HepG2 (cell line): ENCODE results near the gene GRM5. TPM values are rescaled to one million over a fixed set of nuclear protein-coding genes. Genes with fewer than 3 reads are reported as not detected.

Experiments
- ATAC-seq: fragments of 200-7000 bp; cut with Tn5 transposase; 3 replicates; pipeline ENCODE4 v1.9.1; 2020; ENCODE audit warnings: mild to moderate bottlenecking, moderate library complexity
- BruUV-seq: library from RNA; stranded (reverse); fragments of 400-500 nt; replicated peaks from 2 replicates; lab custom pipeline; 2021; lab: Mats Ljungman, UMichigan
- CTCF ChIA-PET: fragments of 300-600 bp; formaldehyde crosslinking; extraction: SDS; loops from one replicate; lab custom pipeline; 2021; ENCODE audit warnings: low total read pairs, inconsistent platforms, low intra/inter-chr PET ratio; lab: Yijun Ruan, JAX
- POLR2A ChIA-PET: fragments of 350-600 bp; sonication (Branson Sonifier 250); formaldehyde crosslinking; loops from one replicate; lab custom pipeline; 2020; ENCODE audit warnings: antibody characterized with exemption, inconsistent platforms; lab: Yijun Ruan, JAX
- DNase-seq: peaks from one replicate; pipeline ENCODE4 v3.0.0-alpha.2; 2015; ENCODE audit warnings: low spot score
- FAIRE-seq: peaks from 3 replicates; lab custom pipeline; 2011; peaks lifted over from hg19 to GRCh38; lab: Jason Lieb, UNC
- H2AFZ ChIP-seq: one replicate; pipeline ENCODE4 v1.6.1; 2011; ENCODE audit warnings: low read length, inconsistent platforms
- H3K27ac ChIP-seq: fragments of 300-600 bp; 3 replicates; pipeline ENCODE4 v1.8.0; 2011; ENCODE audit warnings: mixed run types, mild to moderate bottlenecking, mixed read lengths, low read length, inconsistent platforms; ENCODE audit not compliant: insufficient read depth; ENCODE audit errors: extremely low read length
- H3K27me3 ChIP-seq, 2 experiments: fragments of 200-600 bp in 1 of 2; 2 replicates in 1 of 2; 3 replicates in 1 of 2; pipeline versions ENCODE4 v1.6.0 to v1.8.0; 2011; ENCODE audit warnings: low read length in 2 of 2, mild to moderate bottlenecking in 2 of 2, moderate library complexity in 2 of 2, inconsistent platforms in 1 of 2; ENCODE audit not compliant: insufficient read depth in 2 of 2, control insufficient read depth in 1 of 2
- H3K36me3 ChIP-seq, 2 experiments: fragments of 200-600 bp in 1 of 2; replicated peaks in 1 of 2; 2 replicates in 1 of 2; 3 replicates in 1 of 2; pipeline versions ENCODE4 v1.5.1 to v1.8.0; 2011; ENCODE audit warnings: low read length in 2 of 2, inconsistent platforms in 1 of 2; ENCODE audit not compliant: insufficient read depth in 2 of 2, control insufficient read depth in 1 of 2
- H3K4me1 ChIP-seq: 2 replicates; pipeline ENCODE4 v1.5.1; 2012; ENCODE audit warnings: low read length, inconsistent platforms; ENCODE audit not compliant: insufficient read depth
- H3K4me2 ChIP-seq: 2 replicates; pipeline ENCODE4 v1.6.0; 2011; ENCODE audit warnings: low read depth, low read length, inconsistent platforms
- H3K4me3 ChIP-seq, 3 experiments: fragments of 200-600 bp in 1 of 3; sonication (generic), shearing (Covaris generic) in 1 of 3; replicated peaks in 1 of 3; 2 replicates each; pipeline ENCODE4 v1.5.1; 2011 to 2016; ENCODE audit warnings: low read length in 3 of 3, inconsistent platforms in 2 of 3, low read depth in 2 of 3, mild to moderate bottlenecking in 2 of 3, control low read depth in 1 of 3, mixed read lengths in 1 of 3; ENCODE audit not compliant: insufficient read depth in 1 of 3
- H3K79me2 ChIP-seq: one replicate; pipeline ENCODE4 v1.6.1; 2011; ENCODE audit warnings: low read length, inconsistent platforms; ENCODE audit not compliant: insufficient read depth
- H3K9ac ChIP-seq: 2 replicates; pipeline ENCODE4 v1.6.0; 2011; ENCODE audit warnings: mild to moderate bottlenecking, low read depth, low read length, inconsistent platforms; ENCODE audit not compliant: insufficient read depth
- H3K9me3 ChIP-seq: 2 replicates; pipeline ENCODE4 v1.5.1; 2012; ENCODE audit warnings: mild to moderate bottlenecking, low read length
- H4K20me1 ChIP-seq: 2 replicates; pipeline ENCODE4 v1.6.0; 2011; ENCODE audit warnings: inconsistent platforms, mild to moderate bottlenecking, low read length, moderate library complexity; ENCODE audit not compliant: insufficient read depth
- BRCA1 ChIP-seq: sonication (generic); formaldehyde crosslinking; IDR thresholded peaks from 2 replicates; pipeline ENCODE4 v1.4.0; 2020; ENCODE audit warnings: missing genetic modification reagents
- CREM ChIP-seq, 2 experiments: sonication (generic) in 1 of 2; formaldehyde crosslinking in 1 of 2; IDR thresholded peaks; 2 replicates each; pipeline versions ENCODE4 v1.4.0 to v1.6.1; 2016 to 2020; ENCODE audit warnings: antibody characterized with exemption in 1 of 2, mild to moderate bottlenecking in 1 of 2, missing genetic modification reagents in 1 of 2
- DDIT3 ChIP-seq: sonication (generic); formaldehyde crosslinking; IDR thresholded peaks from 2 replicates; pipeline ENCODE4 v1.4.0; 2020; ENCODE audit warnings: mild to moderate bottlenecking, missing genetic modification reagents
- FOXC1 ChIP-seq: sonication (generic); formaldehyde crosslinking; IDR thresholded peaks from 2 replicates; pipeline ENCODE4 v1.8.0; 2022; ENCODE audit warnings: mild to moderate bottlenecking, missing genetic modification reagents, borderline replicate concordance
- GMEB1 ChIP-seq: sonication (generic); formaldehyde crosslinking; IDR thresholded peaks from 2 replicates; pipeline ENCODE4 v1.5.1; 2020; ENCODE audit warnings: missing genetic modification reagents, mild to moderate bottlenecking, borderline replicate concordance
- GTF2F1 ChIP-seq: fragments of 150-350 bp; IDR thresholded peaks from 2 replicates; pipeline ENCODE4 v1.6.1; 2014; ENCODE audit warnings: low read length
- HMG20B ChIP-seq: conservative IDR thresholded peaks from 2 replicates; pipeline ENCODE4 v1.6.1; 2016; ENCODE audit warnings: missing genetic modification reagents, missing compliant biosample characterization
- KLF9 ChIP-seq: IDR thresholded peaks from 2 replicates; pipeline ENCODE4 v1.6.1; 2016; ENCODE audit warnings: low read depth
- PAX8 ChIP-seq: sonication (generic); formaldehyde crosslinking; IDR thresholded peaks from 2 replicates; pipeline ENCODE4 v1.8.0; 2022; ENCODE audit warnings: mild to moderate bottlenecking, missing genetic modification reagents, borderline replicate concordance
- ZHX2 ChIP-seq, 2 experiments: sonication (generic) in 1 of 2; formaldehyde crosslinking in 1 of 2; IDR thresholded peaks; 2 replicates each; pipeline versions ENCODE4 v1.6.1 to v1.9.0; 2014 to 2022; ENCODE audit warnings: antibody characterized with exemption in 1 of 2, borderline replicate concordance in 1 of 2, inconsistent platforms in 1 of 2, low read depth in 1 of 2, missing genetic modification reagents in 1 of 2
- ZNF251 ChIP-seq: sonication (generic); formaldehyde crosslinking; IDR thresholded peaks from 2 replicates; pipeline ENCODE4 v1.9.0; 2021; ENCODE audit warnings: mild to moderate bottlenecking, missing genetic modification reagents
- in situ Hi-C: cut with HindIII; loops from 2 replicates; pipeline ENCODE4 v1.10.0; 2017; ENCODE audit warnings: low pct_unique_long_range_greater_than_20kb; ENCODE audit not compliant: extremely low pct_ligation_motif_present
- intact Hi-C: fragments of 100-400 bp; cut with micrococcal nuclease; formaldehyde crosslinking; loops from one replicate; pipeline ENCODE4 v1.10.0; 2022; ENCODE audit not compliant: unreplicated experiment
- polyA plus RNA-seq, 8 experiments: library from polyadenylated mRNA; depleted of rRNA in 3 of 8; stranded (reverse) in 7 of 8; unstranded in 1 of 8; fragments of >200 nt; fragmentation: Illumina TruSeq in 4 of 8; extraction: Trizol in 4 of 8; gene quantifications; 2 replicates each; pipeline versions ENCODE4 v1.2.1 to v1.2.3, GENCODE V29; 2011 to 2016; ENCODE audit warnings: low read depth in 4 of 8, missing spikeins in 1 of 8, mixed read lengths in 1 of 8; ENCODE audit not compliant: insufficient read depth in 1 of 8
- total RNA-seq, 5 experiments: library from RNA; depleted of rRNA; stranded (reverse); fragments of >200 nt; fragmentation: Illumina TruSeq; extraction: Trizol; gene quantifications; 2 replicates each; pipeline ENCODE4 v1.2.3, GENCODE V29; 2016; ENCODE audit warnings: low read depth in 1 of 5

The GRM5 gene
- total and polyA plus RNA-seq, 2 of the 13 experiments (the other 11 are each of a cell fraction or from before 2014, with no cell fraction given): not detected

- in situ Hi-C loops: no loop called here
Measured at GRCh38 chr11:88861618-88862017, 204.2 kb downstream of the GRM5 start.

More at GRCh38 chr11:88861618-88862017, 204.2 kb downstream of the GRM5 start:
- CTCF ChIA-PET: no interaction called here
- BruUV-seq: no TSS peak
- H3K4me2 ChIP-seq: no peak overlapping the region
- no peaks in the 10 kb centered on the region for H3K9me3 ChIP-seq
- intact Hi-C loops: no loop called here
- H3K4me1 ChIP-seq: no peaks in the 10 kb centered on the region
- no peak overlapping the region for H3K27ac ChIP-seq
- H3K79me2 ChIP-seq: no peaks in the 10 kb centered on the region
- H4K20me1 ChIP-seq: no peaks in the 10 kb centered on the region
- H3K4me3 ChIP-seq: no peak overlapping the region
- H3K9ac ChIP-seq: no peak overlapping the region
- no peaks in the 10 kb centered on the region for H3K27me3 ChIP-seq
- H2AFZ ChIP-seq: no peak overlapping the region
- POLR2A ChIA-PET: no interaction called here
- FAIRE-seq: no peak
- TF ChIP-seq GMEB1 (no peak), CREM (IDR thresholded peaks at IDR 0.05) (no peak), CREM (CRISPR knock-in tag; IDR thresholded peaks at IDR 0.05) (no peak), FOXC1 (CRISPR knock-in tag) (no peak), ZNF251 (no peak), KLF9 (CRISPR knock-in tag) (no peak), GTF2F1 (no peak), DDIT3 (CRISPR knock-in tag) (no peak), BRCA1 (no peak), HMG20B (CRISPR knock-in tag) (no peak), PAX8 (CRISPR knock-in tag) (no peak), ZHX2 (IDR thresholded peaks at IDR 0.05; ENCODE audit: low read depth) (no peak), ZHX2 (CRISPR knock-in tag; IDR thresholded peaks at IDR 0.05; ENCODE audit: borderline replicate concordance) (no peak)
- TF ChIP-seq, all 625 proteins: peak for 0
- no peaks in the 10 kb centered on the region for H3K36me3 ChIP-seq
- no peak for DNase-seq
- no peak for ATAC-seq
